DMS53 treated with DMSO at 0.1 percent for 48 hours (cell line): Measurements from ENCODE around the gene NANOS1.
"Not testable (repeated sequence)": the region's sequence is repeated elsewhere in the genome, so short reads cannot be mapped to it uniquely, and the experiment has no call there.

Experiments used
- DNase-seq: peaks from one replicate; lab custom pipeline; 2025; ENCODE audit not compliant: unreplicated experiment; lab: John Stamatoyannopoulos, UW

NANOS1 gene

GRCh38 chr10:119006451-119007210, 22.9 kb upstream of the NANOS1 start:
- peak; percentile 81 for DNase-seq

GRCh38 chr10:119007211-119007574, 22.3 kb upstream of the NANOS1 start:
- peak; percentile 34 for DNase-seq

- DNase-seq = no peak
Measured at GRCh38 chr10:119020627-119020946, 8.9 kb upstream of the NANOS1 start.

GRCh38 chr10:119022846-119023552, 6.5 kb upstream of the NANOS1 start:
- DNase-seq = no peak

- no peak for DNase-seq
Measured at GRCh38 chr10:119023553-119023868, 6.0 kb upstream of the NANOS1 start.

GRCh38 chr10:119024882-119025281, 4.6 kb upstream of the NANOS1 start:
- DNase-seq = no peak

- DNase-seq = peak; percentile 39
Measured at GRCh38 chr10:119025336-119025735, 4.2 kb upstream of the NANOS1 start.

GRCh38 chr10:119025776-119026175, 3.7 kb upstream of the NANOS1 start:
- peak; percentile 11 for DNase-seq

GRCh38 chr10:119026301-119027110, 3.0 kb upstream of the NANOS1 start:
- no peak for DNase-seq

GRCh38 chr10:119028445-119028899, 1.0 kb upstream of the NANOS1 start:
- not testable (repeated sequence) for DNase-seq

GRCh38 chr10:119028900-119029612, 458 bp upstream of the NANOS1 start:
- peak; percentile 81 for DNase-seq

GRCh38 chr10:119030421-119031250, 1.1 kb downstream of the NANOS1 start:
- DNase-seq = peak; percentile 49

GRCh38 chr10:119031496-119032059, 2.1 kb downstream of the NANOS1 start:
- DNase-seq = peak; percentile 8

- no peak for DNase-seq
Measured at GRCh38 chr10:119039161-119039560, 9.6 kb downstream of the NANOS1 start.

- DNase-seq = no peak
Measured at GRCh38 chr10:119041326-119041725, 11.8 kb downstream of the NANOS1 start.

- DNase-seq = no peak
Measured at GRCh38 chr10:119042169-119042568, 12.7 kb downstream of the NANOS1 start.

- DNase-seq = no peak
Measured at GRCh38 chr10:119045561-119045960, 16.0 kb downstream of the NANOS1 start.

- DNase-seq = no peak
Measured at GRCh38 chr10:119049361-119049760, 19.8 kb downstream of the NANOS1 start.

- DNase-seq = no peak
Measured at GRCh38 chr10:119049777-119050176, 20.3 kb downstream of the NANOS1 start.

GRCh38 chr10:119051775-119052174, 22.3 kb downstream of the NANOS1 start:
- no peak for DNase-seq
